IMR-90 (cell line): Measurements from ENCODE around the gene SGMS1. TPM values are rescaled to one million over a fixed set of nuclear protein-coding genes. Genes with fewer than 3 reads are reported as not detected.

Source experiments
- ATAC-seq: fragments of 200-7000 bp; cut with Tn5 transposase; 2 replicates; pipeline ENCODE4 v1.9.1; 2020; ENCODE audit warnings: low read depth, mild to moderate bottlenecking, moderate library complexity
- BruUV-seq: library from RNA; stranded (reverse); fragments of 400-500 nt; replicated peaks from 2 replicates; lab custom pipeline; 2021; lab: Mats Ljungman, UMichigan
- CTCF ChIA-PET: fragments of 300-600 bp; formaldehyde crosslinking; extraction: SDS; loops from one replicate; lab custom pipeline; 2021; ENCODE audit warnings: antibody characterized with exemption; lab: Yijun Ruan, JAX
- POLR2A ChIA-PET: fragments of 300-600 bp; sonication (Branson Sonifier 250); formaldehyde crosslinking; loops from one replicate; lab custom pipeline; 2022; ENCODE audit warnings: antibody characterized with exemption; ENCODE audit not compliant: unreplicated experiment; lab: Charles Lee
- DNase-seq: peaks from one replicate; pipeline ENCODE4 v3.0.0; 2013
- H2AFZ ChIP-seq: replicated peaks from 2 replicates; pipeline ENCODE3; 2013; ENCODE audit warnings: low read length, mild to moderate bottlenecking; ENCODE audit not compliant: poor library complexity
- H2AK5ac ChIP-seq: 2 replicates; pipeline ENCODE4 v1.6.1; 2013; ENCODE audit warnings: low read depth, low read length, inconsistent platforms
- H2AK9ac ChIP-seq: replicated peaks from 2 replicates; pipeline ENCODE3; 2013; ENCODE audit warnings: mild to moderate bottlenecking, low read depth, low read length, moderate library complexity; ENCODE audit not compliant: poor library complexity
- H2BK120ac ChIP-seq: 2 replicates; pipeline ENCODE4 v1.6.1; 2013; ENCODE audit warnings: low read depth, low read length, inconsistent platforms
- H2BK15ac ChIP-seq: 3 replicates; pipeline ENCODE4 v1.6.1; 2013; ENCODE audit warnings: low read depth, low read length, inconsistent platforms
- H2BK20ac ChIP-seq: 2 replicates; pipeline ENCODE4 v1.6.1; 2013; ENCODE audit warnings: low read depth, mild to moderate bottlenecking, inconsistent platforms, low read length, moderate library complexity
- H2BK5ac ChIP-seq: 2 replicates; pipeline ENCODE4 v1.6.1; 2013; ENCODE audit warnings: mild to moderate bottlenecking, low read depth, low read length, inconsistent platforms; ENCODE audit not compliant: poor library complexity, severe bottlenecking
- H3K14ac ChIP-seq: replicated peaks from 2 replicates; pipeline ENCODE4 v1.6.1; 2013; ENCODE audit warnings: low read depth, low read length, inconsistent platforms
- H3K18ac ChIP-seq: 2 replicates; pipeline ENCODE4 v1.6.1; 2013; ENCODE audit warnings: low read depth, low read length, control low read depth
- H3K23ac ChIP-seq: 2 replicates; pipeline ENCODE4 v1.6.1; 2013; ENCODE audit warnings: low read depth, low read length, inconsistent platforms
- H3K27ac ChIP-seq: 2 replicates; pipeline ENCODE4 v1.5.1; 2013; ENCODE audit warnings: mild to moderate bottlenecking, control low read depth, low read length; ENCODE audit not compliant: insufficient read depth
- H3K27me3 ChIP-seq: 2 replicates; pipeline ENCODE4 v1.6.1; 2013; ENCODE audit warnings: low read length; ENCODE audit not compliant: control insufficient read depth, insufficient read depth
- H3K36me3 ChIP-seq: 2 replicates; pipeline ENCODE4 v1.6.1; 2013; ENCODE audit warnings: low read length, mixed read lengths; ENCODE audit not compliant: control insufficient read depth, insufficient read depth
- H3K4ac ChIP-seq: 2 replicates; pipeline ENCODE4 v1.6.1; 2013; ENCODE audit warnings: low read depth, low read length, inconsistent platforms
- H3K4me1 ChIP-seq: 2 replicates; pipeline ENCODE4 v1.6.1; 2013; ENCODE audit warnings: low read length, mixed read lengths; ENCODE audit not compliant: control insufficient read depth, insufficient read depth
- H3K4me2 ChIP-seq: 2 replicates; pipeline ENCODE4 v1.6.1; 2013; ENCODE audit warnings: low read depth, mild to moderate bottlenecking, control low read depth, low read length, moderate library complexity
- H3K4me3 ChIP-seq: 2 replicates; pipeline ENCODE4 v1.5.1; 2013; ENCODE audit warnings: low read depth, mild to moderate bottlenecking, control low read depth, low read length, moderate library complexity; ENCODE audit not compliant: insufficient read depth
- H3K56ac ChIP-seq: 2 replicates; pipeline ENCODE4 v1.6.1; 2013; ENCODE audit warnings: low read length, inconsistent platforms; ENCODE audit not compliant: insufficient read depth; ENCODE audit errors: extremely low read depth
- H3K79me1 ChIP-seq, 2 experiments: 2 replicates each; pipeline ENCODE4 v1.6.1; 2013; ENCODE audit warnings: low read length in 2 of 2, inconsistent platforms in 1 of 2, low read depth in 1 of 2
- H3K9ac ChIP-seq: 2 replicates; pipeline ENCODE4 v1.6.1; 2013; ENCODE audit warnings: low read depth, low read length, control low read depth
- H3K9me1 ChIP-seq: 2 replicates; pipeline ENCODE4 v1.6.1; 2013; ENCODE audit warnings: low read length, inconsistent platforms; ENCODE audit not compliant: insufficient read depth
- H3K9me3 ChIP-seq: 2 replicates; pipeline ENCODE4 v1.6.1; 2013; ENCODE audit warnings: low read length; ENCODE audit not compliant: control insufficient read depth, insufficient read depth
- H4K20me1 ChIP-seq: 2 replicates; pipeline ENCODE4 v1.6.1; 2013; ENCODE audit warnings: low read length, inconsistent platforms; ENCODE audit not compliant: insufficient read depth
- H4K5ac ChIP-seq: 2 replicates; pipeline ENCODE4 v1.6.1; 2013; ENCODE audit warnings: mild to moderate bottlenecking, low read depth, low read length, control low read depth
- H4K8ac ChIP-seq, 2 experiments: 2 replicates each; pipeline ENCODE4 v1.6.1; 2013; ENCODE audit warnings: low read depth in 2 of 2, low read length in 2 of 2, control low read depth in 1 of 2, inconsistent platforms in 1 of 2
- H4K91ac ChIP-seq: 2 replicates; pipeline ENCODE4 v1.6.1; 2013; ENCODE audit warnings: low read depth, low read length, inconsistent platforms; ENCODE audit not compliant: insufficient read depth
- CHD1 ChIP-seq: IDR thresholded peaks from 2 replicates; pipeline ENCODE4 v1.6.1; 2012; ENCODE audit warnings: low read depth, low read length, improper control_type of control experiment
- MAFK ChIP-seq: IDR thresholded peaks from 2 replicates; pipeline ENCODE4 v1.6.1; 2012; ENCODE audit warnings: low read depth, low read length, improper control_type of control experiment
- MAZ ChIP-seq: IDR thresholded peaks from 2 replicates; pipeline ENCODE4 v1.6.1; 2012; ENCODE audit warnings: low read depth, mild to moderate bottlenecking, low read length, improper control_type of control experiment, moderate library complexity, borderline replicate concordance
- NFE2L2 ChIP-seq: fragments of 150-350 bp; IDR thresholded peaks from 2 replicates; pipeline ENCODE4 v1.6.1; 2016; ENCODE audit warnings: low read depth, mild to moderate bottlenecking, low read length
- WGBS, 2 experiments: methylation state at CpG; one replicate each; pipeline versions ENCODE4 v1.1.5 to v1.1.7; 2013; ENCODE audit warnings: missing lambda C conversion rate in 2 of 2; ENCODE audit not compliant: insufficient read length in 1 of 2; ENCODE audit errors: extremely low coverage in 2 of 2; 5-methylcytosine and 5-hydroxymethylcytosine counted together
- dilution Hi-C: fragments of 300-500 bp; cut with HindIII; formaldehyde crosslinking; loops from one replicate; pipeline ENCODE4 v1.14.3; 2018; ENCODE audit warnings: low sequenced_read_pairs; ENCODE audit not compliant: unreplicated experiment
- in situ Hi-C: fragments of 300-500 bp; cut with MboI; formaldehyde crosslinking; loops from 3 replicates; pipeline ENCODE4 v1.14.3; 2019; ENCODE audit warnings: low sequenced_read_pairs, inconsistent platforms, mixed read lengths
- intact Hi-C: fragments of 100-400 bp; cut with micrococcal nuclease; formaldehyde crosslinking; loops from 2 replicates; pipeline ENCODE4 v1.10.0; 2022
- polyA plus RNA-seq, 3 experiments: library from polyadenylated mRNA; depleted of rRNA; stranded (reverse); fragments of >200 nt; gene quantifications; 2 replicates each; pipeline ENCODE4 v1.2.3, GENCODE V29; 2012; ENCODE audit warnings: low replicate concordance in 1 of 3
- total RNA-seq: library from RNA; depleted of rRNA; stranded (reverse); fragments of >200 nt; gene quantifications from 2 replicates; pipeline ENCODE4 v1.2.3, GENCODE V29; 2012

The SGMS1 gene
- total and polyA plus RNA-seq, 2 of the 4 experiments (the other 2 are of a cell fraction), result 9.8 to 30.8 TPM

GRCh38 chr10:50605951-50606270 lies 17.8 kb downstream of the SGMS1 start:
- dilution Hi-C loops, result no loop called here
- BruUV-seq, result no TSS peak
- no peak for DNase-seq
- Histone ChIP-seq H3K18ac (peak overlapping the region; percentile 33; the same call in 1 of the 2 replicates), H4K8ac (no peak overlapping the region), H3K56ac (no peak overlapping the region), H3K23ac (no peak overlapping the region), H3K9me1 (peaks cover 3% of the 10 kb centered on the region), H2BK120ac (peak overlapping the region; percentile 16; the same call in 1 of the 2 replicates), H3K27me3 (no peaks in the 10 kb centered on the region), H4K20me1 (peaks cover 21% of the 10 kb centered on the region), H3K9ac (no peak overlapping the region), H3K4me3 (no peak overlapping the region), H3K79me1 (peaks cover 26 to 58% of the 10 kb centered on the region in 2 experiments), H3K4ac (no peak overlapping the region), H2BK15ac (no peak overlapping the region), H3K4me1 (peaks cover 10% of the 10 kb centered on the region), H3K27ac (no peak overlapping the region), H3K36me3 (no peaks in the 10 kb centered on the region), H4K91ac (no peak overlapping the region), H2BK20ac (no peak overlapping the region), H2BK5ac (peak overlapping the region; percentile 59), H3K9me3 (no peaks in the 10 kb centered on the region), H2AK5ac (no peak overlapping the region), H2AFZ (no peak overlapping the region), H3K4me2 (no peak overlapping the region), H2AK9ac (no peak overlapping the region), H4K5ac (no peak overlapping the region), H3K14ac (no peak overlapping the region; the same call in 1 of the 2 replicates)
- WGBS, 2 experiments, result no CpG with 5 or more reads among the region's 2 CpGs
- POLR2A ChIA-PET, result no interaction called here
- in situ Hi-C loops, result no loop called here
- intact Hi-C loops, result loop anchor here (5.0 kb wide), 1 partner anchor 54 kb away; no protein-coding TSS in a partner anchor
- TF ChIP-seq MAFK, result no peak
- no peak for TF ChIP-seq MAZ
- no peak for TF ChIP-seq CHD1
- no peak for TF ChIP-seq NFE2L2
- no peak for ATAC-seq
- CTCF ChIA-PET, result no interaction called here
